GM12878 (cell line): Measurements from ENCODE around the gene FAM219A.

Experiments used
- CTCF ChIP-seq, 3 experiments: IDR thresholded peaks in 2 of 3; conservative IDR thresholded peaks in 1 of 3; 2 replicates each; pipeline ENCODE4 v1.5.1; 2011; ENCODE audit warnings: low read depth in 3 of 3, low read length in 3 of 3, mild to moderate bottlenecking in 3 of 3, control low read depth in 2 of 3, moderate library complexity in 2 of 3, inconsistent platforms in 1 of 3, mixed read lengths in 1 of 3; ENCODE audit not compliant: control insufficient read depth in 2 of 3, insufficient read depth in 1 of 3; ENCODE audit errors: extremely low read depth in 1 of 3
- E2F4 ChIP-seq: IDR thresholded peaks from 2 replicates; pipeline ENCODE4 v1.6.1; 2012; ENCODE audit warnings: low read depth, low read length, improper control_type of control experiment
- JUNB ChIP-seq: IDR thresholded peaks from 2 replicates; pipeline ENCODE4 v1.6.1; 2016; ENCODE audit warnings: antibody characterized with exemption, mild to moderate bottlenecking
- MXI1 ChIP-seq: fragments of 150-350 bp; IDR thresholded peaks from 2 replicates; pipeline ENCODE4 v1.6.1; 2011; ENCODE audit warnings: low read depth, mild to moderate bottlenecking, inconsistent platforms, low read length, improper control_type of control experiment
- MYC ChIP-seq: IDR thresholded peaks from 2 replicates; pipeline ENCODE4 v1.6.1; 2011; ENCODE audit warnings: mild to moderate bottlenecking, low read length, moderate library complexity, inconsistent platforms; ENCODE audit not compliant: insufficient read depth, insufficient replicate concordance, insufficient read length, severe bottlenecking
- NFIC ChIP-seq: IDR thresholded peaks from 2 replicates; pipeline ENCODE4 v1.6.1; 2012; ENCODE audit warnings: low read depth, mild to moderate bottlenecking, inconsistent platforms, low read length, moderate library complexity
- TF ChIP-seq, protein P1 (sequence below): IDR thresholded peaks from 2 replicates; pipeline ENCODE4 v1.6.1; 2012; ENCODE audit warnings: low read depth, low read length, improper control_type of control experiment

DNA sequence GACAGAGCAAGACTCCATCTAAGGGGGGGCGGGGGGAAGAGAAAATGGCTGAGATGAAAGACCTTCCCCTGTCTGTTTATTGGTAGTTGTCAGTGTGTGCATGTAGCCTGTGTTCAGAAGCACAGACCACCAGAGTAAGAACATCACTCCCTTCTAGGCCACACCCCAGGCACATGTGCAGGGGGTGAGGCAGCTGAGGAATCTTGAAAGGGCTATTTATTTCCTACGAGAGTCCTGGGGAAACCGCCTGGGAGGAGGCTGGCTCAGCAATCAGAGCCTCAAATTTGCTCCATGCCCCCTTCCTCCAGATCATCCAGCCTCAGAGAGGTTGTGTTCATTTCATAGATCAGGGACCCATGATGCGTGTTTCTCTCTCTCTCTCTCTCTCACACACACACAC is 88.7 kb downstream of the FAM219A start:
- TF ChIP-seq CTCF (IDR thresholded peaks at IDR 0.05 in 2 of 3, conservative IDR thresholded peaks at IDR 0.05 in 1 of 3; ENCODE audit: control insufficient read depth in 2 of 3, extremely low read depth in 1 of 3, insufficient read depth in 1 of 3, low read depth in 3 of 3, low read length in 3 of 3) (no peak), MXI1 (no peak), NFIC (no peak), MYC (no peak), E2F4 (no peak), JUNB (no peak)
- TF ChIP-seq, protein P1, sequence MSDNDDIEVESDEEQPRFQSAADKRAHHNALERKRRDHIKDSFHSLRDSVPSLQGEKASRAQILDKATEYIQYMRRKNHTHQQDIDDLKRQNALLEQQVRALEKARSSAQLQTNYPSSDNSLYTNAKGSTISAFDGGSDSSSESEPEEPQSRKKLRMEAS, result no peak
